ENCODE data around the gene FADS6. TPM values are rescaled to one million over a fixed set of nuclear protein-coding genes. Genes with fewer than 3 reads are reported as not detected.

The FADS6 gene
- total and polyA plus RNA-seq, 2 of the 13 experiments (the other 11 are each of a cell fraction or from before 2014, with no cell fraction given), result 0.11 TPM

DNA sequence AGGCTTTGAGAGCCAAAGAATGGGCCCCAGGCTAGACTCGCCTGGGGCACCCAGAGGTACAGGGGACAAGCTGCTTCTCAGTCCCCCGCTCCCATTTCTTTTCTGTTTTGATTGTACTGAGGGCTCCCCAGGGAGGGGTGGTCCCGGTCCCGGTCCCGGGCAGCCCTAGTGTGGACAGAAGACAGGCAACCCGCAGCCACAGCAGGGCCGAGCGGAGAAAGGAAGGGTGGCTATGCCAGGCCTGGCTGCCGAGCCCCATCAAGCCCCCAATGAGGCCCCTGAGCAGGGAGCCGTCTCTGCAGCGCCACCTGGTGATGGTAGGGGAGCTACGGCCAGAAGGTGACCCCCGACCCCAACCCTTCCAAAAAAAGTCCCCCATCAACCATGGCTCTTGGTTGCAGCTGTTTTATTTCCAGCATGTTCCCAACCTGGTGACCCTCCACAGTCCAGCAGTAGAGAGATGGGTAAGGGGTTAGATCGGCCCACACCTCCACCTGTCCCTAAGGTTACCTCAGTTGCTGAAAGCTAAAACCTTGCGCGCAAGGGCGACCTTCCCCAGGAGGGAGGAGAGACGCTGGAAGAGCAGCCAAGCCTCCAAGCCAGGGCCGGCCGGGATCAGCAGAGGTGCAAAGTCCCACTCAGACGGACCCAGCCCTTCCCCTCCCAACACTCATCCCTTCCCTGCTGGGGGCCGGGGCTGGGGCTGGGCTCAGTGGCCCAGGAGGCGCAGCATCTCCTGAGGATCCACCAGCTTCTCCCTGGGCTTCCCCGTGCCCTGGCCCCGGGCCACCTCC, 31.1 kb downstream of the FADS6 start (continued):
- TF ChIP-seq, protein P1, sequence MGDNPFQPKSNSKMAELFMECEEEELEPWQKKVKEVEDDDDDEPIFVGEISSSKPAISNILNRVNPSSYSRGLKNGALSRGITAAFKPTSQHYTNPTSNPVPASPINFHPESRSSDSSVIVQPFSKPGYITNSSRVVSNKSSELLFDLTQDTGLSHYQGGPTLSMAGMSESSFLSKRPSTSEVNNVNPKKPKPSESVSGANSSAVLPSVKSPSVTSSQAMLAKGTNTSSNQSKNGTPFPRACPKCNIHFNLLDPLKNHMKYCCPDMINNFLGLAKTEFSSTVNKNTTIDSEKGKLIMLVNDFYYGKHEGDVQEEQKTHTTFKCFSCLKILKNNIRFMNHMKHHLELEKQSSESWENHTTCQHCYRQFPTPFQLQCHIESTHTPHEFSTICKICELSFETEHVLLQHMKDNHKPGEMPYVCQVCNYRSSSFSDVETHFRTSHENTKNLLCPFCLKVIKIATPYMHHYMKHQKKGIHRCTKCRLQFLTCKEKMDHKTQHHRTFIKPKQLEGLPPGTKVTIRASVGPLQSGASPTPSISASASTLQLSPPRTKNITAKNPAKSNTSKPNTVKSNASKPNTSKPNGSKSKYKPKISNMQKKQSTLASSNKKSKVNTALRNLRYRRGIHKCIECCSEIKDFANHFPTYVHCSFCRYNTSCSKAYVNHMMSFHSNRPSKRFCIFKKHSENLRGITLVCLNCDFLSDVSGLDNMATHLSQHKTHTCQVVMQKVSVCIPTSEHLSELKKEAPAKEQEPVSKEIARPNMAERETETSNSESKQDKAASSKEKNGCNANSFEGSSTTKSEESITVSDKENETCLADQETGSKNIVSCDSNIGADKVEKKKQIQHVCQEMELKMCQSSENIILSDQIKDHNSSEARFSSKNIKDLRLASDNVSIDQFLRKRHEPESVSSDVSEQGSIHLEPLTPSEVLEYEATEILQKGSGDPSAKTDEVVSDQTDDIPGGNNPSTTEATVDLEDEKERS (CRISPR knock-in tag; IDR thresholded peaks at IDR 0.05), result no peak
- TF ChIP-seq, protein P2, sequence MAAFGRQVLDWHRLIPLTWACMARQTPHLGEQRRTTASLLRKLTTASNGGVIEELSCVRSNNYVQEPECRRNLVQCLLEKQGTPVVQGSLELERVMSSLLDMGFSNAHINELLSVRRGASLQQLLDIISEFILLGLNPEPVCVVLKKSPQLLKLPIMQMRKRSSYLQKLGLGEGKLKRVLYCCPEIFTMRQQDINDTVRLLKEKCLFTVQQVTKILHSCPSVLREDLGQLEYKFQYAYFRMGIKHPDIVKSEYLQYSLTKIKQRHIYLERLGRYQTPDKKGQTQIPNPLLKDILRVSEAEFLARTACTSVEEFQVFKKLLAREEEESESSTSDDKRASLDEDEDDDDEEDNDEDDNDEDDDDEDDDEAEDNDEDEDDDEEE (CRISPR knock-in tag; IDR thresholded peaks at IDR 0.05), result no peak
- TF ChIP-seq ZNF724P (CRISPR knock-in tag; IDR thresholded peaks at IDR 0.05; ENCODE audit: borderline replicate concordance) (no peak), KDM2A (CRISPR knock-in tag; IDR thresholded peaks at IDR 0.05; ENCODE audit: borderline replicate concordance, low read depth) (no peak), TEAD2 (CRISPR knock-in tag; IDR thresholded peaks at IDR 0.05) (no peak), SIN3B (IDR thresholded peaks at IDR 0.05; ENCODE audit: low read length) (no peak), ZNF263 (CRISPR knock-in tag; IDR thresholded peaks at IDR 0.05) (peak; percentile 57; the same call in 1 of the 2 replicates), ATF7-NPFF (CRISPR knock-in tag; IDR thresholded peaks at IDR 0.05; ENCODE audit: low read depth) (no peak), WIZ (CRISPR knock-in tag; IDR thresholded peaks at IDR 0.05) (no peak), ZNF567 (CRISPR knock-in tag; IDR thresholded peaks at IDR 0.05; ENCODE audit: borderline replicate concordance) (no peak), NR2C2 (CRISPR knock-in tag; IDR thresholded peaks at IDR 0.05; ENCODE audit: borderline replicate concordance) (peak; percentile 61)
- TF ChIP-seq, protein P3, sequence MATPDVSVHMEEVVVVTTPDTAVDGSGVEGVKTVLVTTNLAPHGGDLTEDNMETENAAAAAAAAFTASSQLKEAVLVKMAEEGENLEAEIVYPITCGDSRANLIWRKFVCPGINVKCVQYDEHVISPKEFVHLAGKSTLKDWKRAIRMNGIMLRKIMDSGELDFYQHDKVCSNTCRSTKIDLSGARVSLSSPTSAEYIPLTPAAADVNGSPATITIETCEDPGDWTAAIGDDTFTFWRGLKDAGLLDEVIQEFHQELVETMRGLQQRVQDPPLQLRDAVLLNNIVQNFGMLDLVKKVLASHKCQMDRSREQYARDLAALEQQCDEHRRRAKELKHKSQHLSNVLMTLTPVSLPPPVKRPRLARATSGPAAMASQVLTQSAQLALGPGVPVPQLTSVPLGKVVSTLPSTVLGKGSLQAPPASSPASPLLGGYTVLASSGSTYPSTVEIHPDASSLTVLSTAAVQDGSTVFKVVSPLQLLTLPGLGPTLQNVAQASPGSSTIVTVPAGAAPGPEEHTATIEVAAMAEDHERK (CRISPR knock-in tag; IDR thresholded peaks at IDR 0.05; ENCODE audit: low read depth), result no peak
- TF ChIP-seq, protein P4, sequence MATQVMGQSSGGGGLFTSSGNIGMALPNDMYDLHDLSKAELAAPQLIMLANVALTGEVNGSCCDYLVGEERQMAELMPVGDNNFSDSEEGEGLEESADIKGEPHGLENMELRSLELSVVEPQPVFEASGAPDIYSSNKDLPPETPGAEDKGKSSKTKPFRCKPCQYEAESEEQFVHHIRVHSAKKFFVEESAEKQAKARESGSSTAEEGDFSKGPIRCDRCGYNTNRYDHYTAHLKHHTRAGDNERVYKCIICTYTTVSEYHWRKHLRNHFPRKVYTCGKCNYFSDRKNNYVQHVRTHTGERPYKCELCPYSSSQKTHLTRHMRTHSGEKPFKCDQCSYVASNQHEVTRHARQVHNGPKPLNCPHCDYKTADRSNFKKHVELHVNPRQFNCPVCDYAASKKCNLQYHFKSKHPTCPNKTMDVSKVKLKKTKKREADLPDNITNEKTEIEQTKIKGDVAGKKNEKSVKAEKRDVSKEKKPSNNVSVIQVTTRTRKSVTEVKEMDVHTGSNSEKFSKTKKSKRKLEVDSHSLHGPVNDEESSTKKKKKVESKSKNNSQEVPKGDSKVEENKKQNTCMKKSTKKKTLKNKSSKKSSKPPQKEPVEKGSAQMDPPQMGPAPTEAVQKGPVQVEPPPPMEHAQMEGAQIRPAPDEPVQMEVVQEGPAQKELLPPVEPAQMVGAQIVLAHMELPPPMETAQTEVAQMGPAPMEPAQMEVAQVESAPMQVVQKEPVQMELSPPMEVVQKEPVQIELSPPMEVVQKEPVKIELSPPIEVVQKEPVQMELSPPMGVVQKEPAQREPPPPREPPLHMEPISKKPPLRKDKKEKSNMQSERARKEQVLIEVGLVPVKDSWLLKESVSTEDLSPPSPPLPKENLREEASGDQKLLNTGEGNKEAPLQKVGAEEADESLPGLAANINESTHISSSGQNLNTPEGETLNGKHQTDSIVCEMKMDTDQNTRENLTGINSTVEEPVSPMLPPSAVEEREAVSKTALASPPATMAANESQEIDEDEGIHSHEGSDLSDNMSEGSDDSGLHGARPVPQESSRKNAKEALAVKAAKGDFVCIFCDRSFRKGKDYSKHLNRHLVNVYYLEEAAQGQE (IDR thresholded peaks at IDR 0.05; ENCODE audit: borderline replicate concordance in 1 of 2, low read depth in 1 of 2, low read length in 2 of 2), result no peak
- TF ChIP-seq, protein P5, sequence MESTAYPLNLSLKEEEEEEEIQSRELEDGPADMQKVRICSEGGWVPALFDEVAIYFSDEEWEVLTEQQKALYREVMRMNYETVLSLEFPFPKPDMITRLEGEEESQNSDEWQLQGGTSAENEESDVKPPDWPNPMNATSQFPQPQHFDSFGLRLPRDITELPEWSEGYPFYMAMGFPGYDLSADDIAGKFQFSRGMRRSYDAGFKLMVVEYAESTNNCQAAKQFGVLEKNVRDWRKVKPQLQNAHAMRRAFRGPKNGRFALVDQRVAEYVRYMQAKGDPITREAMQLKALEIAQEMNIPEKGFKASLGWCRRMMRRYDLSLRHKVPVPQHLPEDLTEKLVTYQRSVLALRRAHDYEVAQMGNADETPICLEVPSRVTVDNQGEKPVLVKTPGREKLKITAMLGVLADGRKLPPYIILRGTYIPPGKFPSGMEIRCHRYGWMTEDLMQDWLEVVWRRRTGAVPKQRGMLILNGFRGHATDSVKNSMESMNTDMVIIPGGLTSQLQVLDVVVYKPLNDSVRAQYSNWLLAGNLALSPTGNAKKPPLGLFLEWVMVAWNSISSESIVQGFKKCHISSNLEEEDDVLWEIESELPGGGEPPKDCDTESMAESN (CRISPR knock-in tag; conservative IDR thresholded peaks at IDR 0.05), result no peak
- TF ChIP-seq, protein P6, sequence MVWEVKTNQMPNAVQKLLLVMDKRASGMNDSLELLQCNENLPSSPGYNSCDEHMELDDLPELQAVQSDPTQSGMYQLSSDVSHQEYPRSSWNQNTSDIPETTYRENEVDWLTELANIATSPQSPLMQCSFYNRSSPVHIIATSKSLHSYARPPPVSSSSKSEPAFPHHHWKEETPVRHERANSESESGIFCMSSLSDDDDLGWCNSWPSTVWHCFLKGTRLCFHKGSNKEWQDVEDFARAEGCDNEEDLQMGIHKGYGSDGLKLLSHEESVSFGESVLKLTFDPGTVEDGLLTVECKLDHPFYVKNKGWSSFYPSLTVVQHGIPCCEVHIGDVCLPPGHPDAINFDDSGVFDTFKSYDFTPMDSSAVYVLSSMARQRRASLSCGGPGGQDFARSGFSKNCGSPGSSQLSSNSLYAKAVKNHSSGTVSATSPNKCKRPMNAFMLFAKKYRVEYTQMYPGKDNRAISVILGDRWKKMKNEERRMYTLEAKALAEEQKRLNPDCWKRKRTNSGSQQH (CRISPR knock-in tag; IDR thresholded peaks at IDR 0.05; ENCODE audit: low read depth), result no peak
